Neural progenitor cell (in vitro differentiated cells): ENCODE data around the gene ANO2.

Source experiments
- EZH2 ChIP-seq: fragments of 200-600 bp; sonication (generic); IDR thresholded peaks from 2 replicates; pipeline ENCODE4 v1.6.1; 2017; ENCODE audit warnings: antibody characterized with exemption, mild to moderate bottlenecking, moderate library complexity
- EZH2phosphoT487 ChIP-seq: fragments of 200-600 bp; sonication (generic); IDR thresholded peaks from 2 replicates; pipeline ENCODE4 v1.6.1; 2017; ENCODE audit warnings: antibody characterized with exemption
- TF ChIP-seq, protein P1 (sequence below): fragments of 200-600 bp; sonication (generic); IDR thresholded peaks from 2 replicates; pipeline ENCODE4 v1.5.1; 2017; ENCODE audit warnings: antibody characterized with exemption, mild to moderate bottlenecking

DNA sequence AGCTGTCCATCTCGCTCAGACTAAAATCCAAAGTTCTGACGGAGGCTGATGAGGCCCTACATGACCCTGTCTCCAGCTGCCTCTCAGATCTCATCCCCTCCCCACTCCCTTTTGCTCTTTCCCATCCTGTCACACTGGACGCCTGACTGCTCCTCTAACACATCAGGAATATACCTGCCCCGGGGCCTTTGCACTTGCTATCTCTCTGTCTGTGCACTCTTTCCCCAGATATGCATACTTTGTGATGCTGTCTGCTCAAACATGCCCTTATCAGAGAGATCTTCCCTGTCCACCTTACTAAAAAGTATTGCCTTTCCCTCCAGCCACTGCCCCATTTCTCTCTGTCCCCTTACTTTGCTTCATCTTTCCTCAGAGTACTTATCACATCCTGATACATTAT is 238.8 kb downstream of the ANO2 start:
- TF ChIP-seq, protein P1, sequence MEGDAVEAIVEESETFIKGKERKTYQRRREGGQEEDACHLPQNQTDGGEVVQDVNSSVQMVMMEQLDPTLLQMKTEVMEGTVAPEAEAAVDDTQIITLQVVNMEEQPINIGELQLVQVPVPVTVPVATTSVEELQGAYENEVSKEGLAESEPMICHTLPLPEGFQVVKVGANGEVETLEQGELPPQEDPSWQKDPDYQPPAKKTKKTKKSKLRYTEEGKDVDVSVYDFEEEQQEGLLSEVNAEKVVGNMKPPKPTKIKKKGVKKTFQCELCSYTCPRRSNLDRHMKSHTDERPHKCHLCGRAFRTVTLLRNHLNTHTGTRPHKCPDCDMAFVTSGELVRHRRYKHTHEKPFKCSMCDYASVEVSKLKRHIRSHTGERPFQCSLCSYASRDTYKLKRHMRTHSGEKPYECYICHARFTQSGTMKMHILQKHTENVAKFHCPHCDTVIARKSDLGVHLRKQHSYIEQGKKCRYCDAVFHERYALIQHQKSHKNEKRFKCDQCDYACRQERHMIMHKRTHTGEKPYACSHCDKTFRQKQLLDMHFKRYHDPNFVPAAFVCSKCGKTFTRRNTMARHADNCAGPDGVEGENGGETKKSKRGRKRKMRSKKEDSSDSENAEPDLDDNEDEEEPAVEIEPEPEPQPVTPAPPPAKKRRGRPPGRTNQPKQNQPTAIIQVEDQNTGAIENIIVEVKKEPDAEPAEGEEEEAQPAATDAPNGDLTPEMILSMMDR: no peak
- TF ChIP-seq EZH2 (no peak), EZH2phosphoT487 (no peak)
